ENCODE measurements around the gene C2orf42. TPM values are rescaled to one million over a fixed set of nuclear protein-coding genes. Genes with fewer than 3 reads are reported as not detected.
"Not testable (repeated sequence)": the region's sequence is repeated elsewhere in the genome, so short reads cannot be mapped to it uniquely, and the experiment has no call there.

Gene C2orf42
- total RNA-seq (2012; rRNA removed) = 12.7 and 15.7 TPM in 2 replicates

- Histone ChIP-seq H3K36me3 (ENCODE audit: insufficient read depth, low read length) (no peaks in the 10 kb centered on the region), H3K4me3 (ENCODE audit: low read length) (peak within 1 kb of the TSS; percentile 90), H3K9me3 (replicated peaks; ENCODE audit: low read length) (no peaks in the 10 kb centered on the region), H3K9ac (ENCODE audit: low read depth, low read length) (peak within 1 kb of the TSS; percentile 93), H3K4me1 (ENCODE audit: control insufficient read depth, insufficient read depth, low read length) (peaks cover 2% of the 10 kb centered on the region), H3K4me2 (ENCODE audit: low read length) (peak within 1 kb of the TSS; percentile 80), H3K27me3 (ENCODE audit: control insufficient read depth, insufficient read depth, low read length) (no peaks in the 10 kb centered on the region)
These were observed at the start of gene C2orf42 for GRCh38 chr2:70190418-70191243. Gene C2orf42 (minus strand): TSS chr2:70191019. CDS start chr2:70181985, 9,034 bp downstream.

- H3K9ac ChIP-seq (ENCODE audit: low read depth, low read length) = no peak overlapping the region
- H3K9me3 ChIP-seq (replicated peaks; ENCODE audit: low read length) = no peaks in the 10 kb centered on the region
- H3K27me3 ChIP-seq (ENCODE audit: control insufficient read depth, insufficient read depth, low read length) = no peaks in the 10 kb centered on the region
- H3K36me3 ChIP-seq (ENCODE audit: insufficient read depth, low read length) = peaks cover 13% of the 10 kb centered on the region
- H3K4me3 ChIP-seq (ENCODE audit: low read length) = no peak overlapping the region
- no peak overlapping the region for H3K4me2 ChIP-seq (ENCODE audit: low read length)
- peaks cover 15% of the 10 kb centered on the region for H3K4me1 ChIP-seq (ENCODE audit: control insufficient read depth, insufficient read depth, low read length)
These were observed 49.8 kb upstream of the C2orf42 start for GRCh38 chr2:70240599-70240998.

GRCh38 chr2:70233926-70234325 is 43.1 kb upstream of the C2orf42 start:
- peaks cover 44% of the 10 kb centered on the region for H3K36me3 ChIP-seq (ENCODE audit: insufficient read depth, low read length)
- H3K4me3 ChIP-seq (ENCODE audit: low read length) = no peak overlapping the region
- no peaks in the 10 kb centered on the region for H3K4me1 ChIP-seq (ENCODE audit: control insufficient read depth, insufficient read depth, low read length)
- H3K27me3 ChIP-seq (ENCODE audit: control insufficient read depth, insufficient read depth, low read length) = no peaks in the 10 kb centered on the region
- H3K9ac ChIP-seq (ENCODE audit: low read depth, low read length) = no peak overlapping the region
- no peaks in the 10 kb centered on the region for H3K9me3 ChIP-seq (replicated peaks; ENCODE audit: low read length)
- H3K4me2 ChIP-seq (ENCODE audit: low read length) = no peak overlapping the region

- H3K36me3 ChIP-seq (ENCODE audit: insufficient read depth, low read length) = peaks cover 75% of the 10 kb centered on the region
- H3K9me3 ChIP-seq (replicated peaks; ENCODE audit: low read length) = no peaks in the 10 kb centered on the region
- no peaks in the 10 kb centered on the region for H3K27me3 ChIP-seq (ENCODE audit: control insufficient read depth, insufficient read depth, low read length)
- no peak overlapping the region for H3K4me2 ChIP-seq (ENCODE audit: low read length)
- H3K4me3 ChIP-seq (ENCODE audit: low read length) = no peak overlapping the region
- H3K9ac ChIP-seq (ENCODE audit: low read depth, low read length) = no peak overlapping the region
- H3K4me1 ChIP-seq (ENCODE audit: control insufficient read depth, insufficient read depth, low read length) = no peaks in the 10 kb centered on the region
These were observed 36.0 kb upstream of the C2orf42 start for GRCh38 chr2:70226781-70227180.

- not testable (repeated sequence) for H3K4me1 ChIP-seq (ENCODE audit: control insufficient read depth, insufficient read depth, low read length); H3K27me3 ChIP-seq (ENCODE audit: control insufficient read depth, insufficient read depth, low read length); H3K9ac ChIP-seq (ENCODE audit: low read depth, low read length); H3K4me2 ChIP-seq (ENCODE audit: low read length); H3K9me3 ChIP-seq (replicated peaks; ENCODE audit: low read length); H3K4me3 ChIP-seq (ENCODE audit: low read length)
- H3K36me3 ChIP-seq (ENCODE audit: insufficient read depth, low read length) = peaks cover 85% of the 10 kb centered on the region
These were observed 32.5 kb upstream of the C2orf42 start for GRCh38 chr2:70223305-70223704.

GRCh38 chr2:70214953-70215549 is 24.2 kb upstream of the C2orf42 start:
- peak overlapping the region; percentile 46 for H3K4me2 ChIP-seq (ENCODE audit: low read length)
- peaks cover 57% of the 10 kb centered on the region for H3K36me3 ChIP-seq (ENCODE audit: insufficient read depth, low read length)
- H3K9ac ChIP-seq (ENCODE audit: low read depth, low read length) = peak overlapping the region; percentile 9
- no peaks in the 10 kb centered on the region for H3K27me3 ChIP-seq (ENCODE audit: control insufficient read depth, insufficient read depth, low read length)
- no peak overlapping the region for H3K4me3 ChIP-seq (ENCODE audit: low read length)
- peaks cover 20% of the 10 kb centered on the region for H3K4me1 ChIP-seq (ENCODE audit: control insufficient read depth, insufficient read depth, low read length)
- no peaks in the 10 kb centered on the region for H3K9me3 ChIP-seq (replicated peaks; ENCODE audit: low read length)

- H3K36me3 ChIP-seq (ENCODE audit: insufficient read depth, low read length) = peaks cover 57% of the 10 kb centered on the region
- H3K4me1 ChIP-seq (ENCODE audit: control insufficient read depth, insufficient read depth, low read length) = peaks cover 20% of the 10 kb centered on the region
- H3K9ac ChIP-seq (ENCODE audit: low read depth, low read length) = peak overlapping the region; percentile 9
- no peak overlapping the region for H3K4me3 ChIP-seq (ENCODE audit: low read length)
- H3K9me3 ChIP-seq (replicated peaks; ENCODE audit: low read length) = no peaks in the 10 kb centered on the region
- H3K4me2 ChIP-seq (ENCODE audit: low read length) = no peak overlapping the region
- no peaks in the 10 kb centered on the region for H3K27me3 ChIP-seq (ENCODE audit: control insufficient read depth, insufficient read depth, low read length)
These were observed 23.5 kb upstream of the C2orf42 start for GRCh38 chr2:70214365-70214764.

GRCh38 chr2:70212298-70212932 is 21.6 kb upstream of the C2orf42 start:
- Histone ChIP-seq H3K9me3 (replicated peaks; ENCODE audit: low read length) (no peaks in the 10 kb centered on the region), H3K27me3 (ENCODE audit: control insufficient read depth, insufficient read depth, low read length) (no peaks in the 10 kb centered on the region), H3K4me2 (ENCODE audit: low read length) (no peak overlapping the region), H3K36me3 (ENCODE audit: insufficient read depth, low read length) (peaks cover 45% of the 10 kb centered on the region), H3K4me3 (ENCODE audit: low read length) (no peak overlapping the region), H3K9ac (ENCODE audit: low read depth, low read length) (no peak overlapping the region), H3K4me1 (ENCODE audit: control insufficient read depth, insufficient read depth, low read length) (peaks cover 20% of the 10 kb centered on the region)

- Histone ChIP-seq H3K4me3 (ENCODE audit: low read length) (no peak overlapping the region), H3K4me2 (ENCODE audit: low read length) (no peak overlapping the region), H3K4me1 (ENCODE audit: control insufficient read depth, insufficient read depth, low read length) (peaks cover 20% of the 10 kb centered on the region), H3K9me3 (replicated peaks; ENCODE audit: low read length) (no peaks in the 10 kb centered on the region), H3K27me3 (ENCODE audit: control insufficient read depth, insufficient read depth, low read length) (no peaks in the 10 kb centered on the region), H3K36me3 (ENCODE audit: insufficient read depth, low read length) (peaks cover 42% of the 10 kb centered on the region), H3K9ac (ENCODE audit: low read depth, low read length) (no peak overlapping the region)
These were observed 20.8 kb upstream of the C2orf42 start for GRCh38 chr2:70211595-70211994.

- no peak overlapping the region for H3K4me2 ChIP-seq (ENCODE audit: low read length)
- no peak overlapping the region for H3K9ac ChIP-seq (ENCODE audit: low read depth, low read length)
- H3K27me3 ChIP-seq (ENCODE audit: control insufficient read depth, insufficient read depth, low read length) = no peaks in the 10 kb centered on the region
These were observed 13.6 kb upstream of the C2orf42 start for GRCh38 chr2:70204452-70204851.

GRCh38 chr2:70203086-70203485 is 12.3 kb upstream of the C2orf42 start:
- H3K27me3 ChIP-seq (ENCODE audit: control insufficient read depth, insufficient read depth, low read length) = no peaks in the 10 kb centered on the region
- H3K4me2 ChIP-seq (ENCODE audit: low read length) = no peak overlapping the region
- H3K4me3 ChIP-seq (ENCODE audit: low read length) = no peak overlapping the region
- no peak overlapping the region for H3K9ac ChIP-seq (ENCODE audit: low read depth, low read length)
- H3K36me3 ChIP-seq (ENCODE audit: insufficient read depth, low read length) = peaks cover 3% of the 10 kb centered on the region
- no peaks in the 10 kb centered on the region for H3K4me1 ChIP-seq (ENCODE audit: control insufficient read depth, insufficient read depth, low read length)
- no peaks in the 10 kb centered on the region for H3K9me3 ChIP-seq (replicated peaks; ENCODE audit: low read length)

More at GRCh38 chr2:70204452-70204851, 13.6 kb upstream of the C2orf42 start:
- H3K9me3 ChIP-seq (replicated peaks; ENCODE audit: low read length) = no peaks in the 10 kb centered on the region
- no peaks in the 10 kb centered on the region for H3K4me1 ChIP-seq (ENCODE audit: control insufficient read depth, insufficient read depth, low read length)
- peaks cover 5% of the 10 kb centered on the region for H3K36me3 ChIP-seq (ENCODE audit: insufficient read depth, low read length)
- no peak overlapping the region for H3K4me3 ChIP-seq (ENCODE audit: low read length)
